ENCODE results near the gene MYL10.

DNA sequence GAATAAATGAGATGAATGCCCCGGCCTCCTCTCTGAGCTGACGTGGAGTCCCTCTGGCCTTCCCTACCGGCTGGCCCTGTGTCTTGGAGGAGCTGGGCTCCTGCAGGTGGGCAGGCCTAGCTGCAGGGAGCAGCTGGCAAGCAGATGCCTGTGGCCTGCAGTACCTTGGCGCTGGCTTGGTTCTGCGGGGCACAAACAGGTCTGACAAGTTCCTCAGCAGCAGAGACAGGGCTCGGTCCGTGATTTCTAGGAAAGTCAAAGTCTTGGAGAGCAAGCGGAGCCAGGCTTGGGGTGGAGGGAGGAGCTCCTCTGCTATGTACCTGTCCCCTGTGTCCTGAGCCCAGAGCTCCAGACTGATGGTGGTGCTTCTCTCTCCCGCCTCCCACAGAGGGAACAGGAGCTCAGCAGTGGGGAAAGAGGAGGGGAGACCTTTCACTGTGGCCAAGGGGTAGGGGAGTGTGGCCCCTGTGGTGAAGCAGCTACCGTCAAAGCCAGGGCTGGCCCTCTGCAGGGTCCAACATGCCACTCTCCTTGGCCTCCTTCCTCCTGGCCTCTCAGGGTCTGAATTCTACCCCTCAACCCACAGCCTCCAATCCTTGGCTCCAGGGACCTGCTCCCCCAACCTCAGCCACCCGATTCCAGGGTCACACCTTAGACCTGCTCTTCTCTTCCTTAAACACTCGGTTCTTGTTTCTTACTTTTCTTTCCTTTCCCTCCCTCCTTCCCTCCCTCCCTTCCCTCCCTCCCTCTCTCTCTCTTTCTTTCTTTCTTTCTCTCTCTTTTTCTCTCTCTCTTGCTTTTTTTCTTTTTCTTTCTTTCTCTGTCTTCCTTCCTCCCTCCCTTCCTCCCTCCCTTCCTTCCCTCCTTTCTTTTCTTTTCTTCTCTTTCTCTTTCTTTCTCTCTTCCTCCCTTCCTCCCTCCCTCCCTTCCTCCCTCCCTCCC lies 20.1 kb downstream of the MYL10 start:
- TF ChIP-seq, protein P1, sequence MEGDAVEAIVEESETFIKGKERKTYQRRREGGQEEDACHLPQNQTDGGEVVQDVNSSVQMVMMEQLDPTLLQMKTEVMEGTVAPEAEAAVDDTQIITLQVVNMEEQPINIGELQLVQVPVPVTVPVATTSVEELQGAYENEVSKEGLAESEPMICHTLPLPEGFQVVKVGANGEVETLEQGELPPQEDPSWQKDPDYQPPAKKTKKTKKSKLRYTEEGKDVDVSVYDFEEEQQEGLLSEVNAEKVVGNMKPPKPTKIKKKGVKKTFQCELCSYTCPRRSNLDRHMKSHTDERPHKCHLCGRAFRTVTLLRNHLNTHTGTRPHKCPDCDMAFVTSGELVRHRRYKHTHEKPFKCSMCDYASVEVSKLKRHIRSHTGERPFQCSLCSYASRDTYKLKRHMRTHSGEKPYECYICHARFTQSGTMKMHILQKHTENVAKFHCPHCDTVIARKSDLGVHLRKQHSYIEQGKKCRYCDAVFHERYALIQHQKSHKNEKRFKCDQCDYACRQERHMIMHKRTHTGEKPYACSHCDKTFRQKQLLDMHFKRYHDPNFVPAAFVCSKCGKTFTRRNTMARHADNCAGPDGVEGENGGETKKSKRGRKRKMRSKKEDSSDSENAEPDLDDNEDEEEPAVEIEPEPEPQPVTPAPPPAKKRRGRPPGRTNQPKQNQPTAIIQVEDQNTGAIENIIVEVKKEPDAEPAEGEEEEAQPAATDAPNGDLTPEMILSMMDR (IDR thresholded peaks at IDR 0.05; ENCODE audit: extremely low read depth in 1 of 2, insufficient read depth in 1 of 2, low read depth in 1 of 2, low read length in 2 of 2) = no peak
- TF ChIP-seq POLR2AphosphoS5 (IDR thresholded peaks at IDR 0.05; ENCODE audit: insufficient read depth, low read depth, low read length) (no peak), EZH2 (IDR thresholded peaks at IDR 0.05; ENCODE audit: borderline replicate concordance, low read depth, low read length, severe bottlenecking) (no peak), POLR2A (IDR thresholded peaks at IDR 0.05; ENCODE audit: low read depth, low read length) (no peak), GATA2 (IDR thresholded peaks at IDR 0.05; ENCODE audit: insufficient read depth, insufficient read length, low read depth, low read length) (no peak)

All from endothelial cell of umbilical vein (primary cell).